Measurements from ENCODE around the gene PLEKHA6.
"Not testable (repeated sequence)": the region's sequence is repeated elsewhere in the genome, so short reads cannot be mapped to it uniquely, and the experiment has no call there.

Gene PLEKHA6

GRCh38 chr1:204335085-204335484 lies 24.6 kb downstream of the PLEKHA6 start:
- DNase-seq = no peak

DNA sequence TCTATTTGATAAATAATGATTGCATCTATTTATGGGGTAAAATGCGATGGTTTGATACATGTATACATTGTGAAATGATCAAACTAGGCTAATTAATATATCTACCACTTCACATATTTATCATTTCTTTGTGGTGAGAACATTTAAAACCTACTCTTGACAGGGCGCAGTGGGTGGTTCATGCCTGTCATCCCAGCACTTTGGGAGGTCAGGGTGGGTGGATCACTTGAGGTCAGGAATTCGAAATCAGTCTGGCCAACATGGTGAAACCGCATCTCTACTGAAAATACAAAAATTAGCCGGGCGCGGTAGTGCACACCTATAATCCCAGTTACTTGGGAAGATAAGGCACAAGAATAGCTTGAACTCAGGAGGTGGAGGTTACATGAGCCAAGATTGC lies 25.3 kb downstream of the PLEKHA6 start:
- DNase-seq = no peak

DNA sequence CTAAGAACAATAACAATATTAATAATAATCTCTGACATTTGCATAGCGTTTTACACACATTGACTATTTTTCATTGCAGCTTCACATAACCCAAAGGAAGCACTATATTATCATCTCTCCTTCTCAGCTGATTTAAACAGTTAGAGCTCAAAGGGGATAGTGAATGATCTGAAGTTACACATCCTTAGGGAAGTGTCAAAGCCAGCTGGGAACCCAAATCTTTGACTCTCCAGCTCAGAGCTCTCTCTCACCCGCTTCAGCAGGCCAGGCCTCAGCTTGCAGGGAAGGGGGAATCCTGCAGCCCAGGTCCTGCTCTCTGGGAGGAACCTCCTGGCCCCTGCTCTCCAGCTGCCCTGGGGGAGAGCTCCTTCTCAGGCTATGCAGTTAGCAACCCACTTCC lies 26.3 kb downstream of the PLEKHA6 start:
- no peak for DNase-seq

GRCh38 chr1:204331847-204332487 lies 27.8 kb downstream of the PLEKHA6 start:
- no peak for DNase-seq

DNA sequence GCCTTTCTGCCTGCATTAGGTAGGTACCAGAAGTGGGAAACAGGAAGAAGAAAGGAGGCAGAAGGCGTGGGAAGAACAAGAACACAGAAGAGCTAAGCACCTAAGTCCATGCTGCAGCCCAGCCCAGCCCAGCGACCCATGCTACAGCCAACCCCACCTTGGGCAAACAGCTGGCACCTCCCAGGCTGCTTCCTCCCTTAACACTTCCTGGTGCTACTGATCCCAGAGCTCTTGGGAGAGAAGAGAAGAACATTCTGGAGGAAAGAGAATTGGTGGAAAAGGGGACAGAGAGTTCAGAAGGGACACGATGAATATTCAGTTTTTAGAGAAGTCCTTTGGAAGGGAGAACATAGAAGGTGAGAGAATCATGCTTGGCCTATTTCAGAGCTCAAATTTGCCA lies 28.5 kb downstream of the PLEKHA6 start:
- no peak for DNase-seq

DNA sequence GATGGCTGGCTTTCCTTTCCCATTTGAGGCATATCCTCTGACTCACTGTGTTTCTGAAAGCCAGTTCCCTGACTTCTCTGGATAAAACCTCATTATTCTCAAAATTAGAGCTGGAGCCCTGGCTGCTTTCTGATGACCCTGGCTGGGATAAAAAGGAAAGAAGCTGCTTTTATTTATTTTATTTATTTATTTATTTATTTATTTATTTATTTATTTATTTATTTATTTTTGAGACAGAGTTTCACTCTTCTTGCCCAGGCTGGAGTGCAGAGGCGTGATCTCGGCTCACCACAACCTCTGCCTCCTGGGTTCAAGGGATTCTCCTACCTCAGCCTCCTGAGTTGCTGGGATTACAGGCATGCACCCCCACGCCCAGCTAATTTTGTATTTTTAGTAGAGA lies 31.9 kb downstream of the PLEKHA6 start:
- DNase-seq = not testable (repeated sequence)

GRCh38 chr1:204327359-204327758 lies 32.4 kb downstream of the PLEKHA6 start:
- no peak for DNase-seq

GRCh38 chr1:204326771-204327300 lies 32.9 kb downstream of the PLEKHA6 start:
- no peak for DNase-seq

- DNase-seq = no peak
Measured at GRCh38 chr1:204325944-204326343, 33.8 kb downstream of the PLEKHA6 start.

DNA sequence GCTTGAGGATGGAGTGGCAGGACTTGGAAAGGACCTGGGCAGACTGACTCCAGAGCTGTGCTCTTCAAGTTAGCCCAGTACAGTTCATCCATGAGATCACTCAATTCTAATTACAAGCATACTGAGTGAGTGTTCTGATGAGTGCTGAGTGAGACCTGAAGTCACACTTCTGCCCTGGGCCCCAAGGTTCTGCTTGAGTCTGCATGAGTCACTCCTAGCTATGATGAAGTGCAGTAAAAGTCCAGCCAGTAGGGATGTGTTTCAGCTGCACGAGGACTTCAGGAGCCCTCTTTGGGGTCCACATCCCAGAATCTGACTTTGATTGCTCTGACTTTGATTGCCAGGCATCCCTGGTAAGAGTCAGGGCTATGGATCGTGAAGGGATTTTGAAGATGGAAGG lies 35.8 kb downstream of the PLEKHA6 start:
- no peak for DNase-seq

DNA sequence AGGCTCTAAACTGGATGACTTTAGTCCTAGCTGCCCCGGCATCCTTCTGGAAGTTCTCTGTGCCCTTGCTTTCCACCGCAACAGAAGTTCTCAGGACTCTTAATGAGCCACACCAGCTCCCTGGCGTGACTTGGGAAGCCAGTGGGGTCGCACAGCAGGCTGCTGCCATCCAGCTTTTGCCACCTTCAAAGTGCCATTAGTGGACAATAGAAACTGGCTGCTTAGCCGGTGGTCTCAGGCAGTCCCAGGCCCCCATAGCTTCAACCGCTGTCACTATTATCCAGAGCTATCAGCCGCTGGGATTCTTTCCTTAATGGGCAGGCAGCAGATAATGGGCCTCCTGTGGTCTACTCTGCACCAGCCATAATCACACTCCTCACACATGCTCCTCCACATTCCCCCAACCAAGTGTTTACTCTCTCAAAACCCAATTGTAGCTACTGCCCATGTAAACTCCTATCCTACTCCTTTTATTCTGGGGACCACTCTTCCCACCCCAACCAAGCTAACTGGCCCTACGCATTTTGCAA lies 37.3 kb downstream of the PLEKHA6 start:
- no peak for DNase-seq

- no peak for DNase-seq
Measured at GRCh38 chr1:204321665-204322064, 38.1 kb downstream of the PLEKHA6 start.

GRCh38 chr1:204321051-204321450 lies 38.7 kb downstream of the PLEKHA6 start:
- no peak for DNase-seq

GRCh38 chr1:204320382-204320804 lies 39.3 kb downstream of the PLEKHA6 start:
- DNase-seq = no peak

DNA sequence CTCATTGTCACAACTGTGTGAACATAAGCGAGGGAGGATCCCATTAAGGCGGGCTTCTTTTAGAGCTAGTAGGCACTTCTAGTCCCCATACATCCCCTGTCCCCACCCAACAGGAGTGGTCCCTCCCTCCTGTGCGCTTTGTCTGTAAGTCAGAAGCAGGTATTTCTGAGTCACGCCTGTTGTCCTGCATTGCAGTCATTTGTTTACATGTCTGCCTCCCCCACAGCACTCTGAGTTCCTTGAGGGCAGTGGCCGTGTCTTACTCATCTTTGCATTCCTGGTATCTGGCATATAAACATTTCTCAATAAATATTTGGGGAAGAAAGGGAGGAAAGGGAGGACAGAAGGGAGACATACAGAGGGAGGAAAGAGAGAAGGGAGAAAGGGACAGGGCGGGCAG lies 40.3 kb downstream of the PLEKHA6 start:
- no peak for DNase-seq

GRCh38 chr1:204319027-204319426 lies 40.7 kb downstream of the PLEKHA6 start:
- DNase-seq = no peak

- no peak for DNase-seq
Measured at GRCh38 chr1:204318324-204318723, 41.4 kb downstream of the PLEKHA6 start.

DNA sequence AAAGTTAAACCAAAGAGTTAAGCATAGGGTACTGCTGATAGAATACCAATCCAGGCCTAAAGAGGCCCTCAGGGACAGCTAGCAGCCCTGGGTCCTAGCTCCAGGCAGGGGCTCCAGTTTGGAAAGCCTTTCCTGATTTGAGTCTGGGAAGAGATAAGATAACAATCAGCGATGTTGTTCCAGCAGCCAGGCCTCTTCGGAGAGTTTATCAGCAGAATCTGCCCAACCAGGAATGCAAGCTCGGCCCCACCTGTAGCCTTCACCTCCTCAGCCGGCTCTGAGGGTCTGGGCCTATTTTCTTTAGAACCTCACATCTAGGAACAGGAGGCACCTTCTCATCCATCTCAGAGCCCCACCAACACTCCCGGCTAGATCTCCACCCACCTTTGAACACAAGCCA lies 42.6 kb downstream of the PLEKHA6 start:
- DNase-seq = no peak

- no peak for DNase-seq
Measured at GRCh38 chr1:204316164-204316563, 43.6 kb downstream of the PLEKHA6 start.

- no peak for DNase-seq
Measured at GRCh38 chr1:204314893-204315658, 44.7 kb downstream of the PLEKHA6 start.

DNA sequence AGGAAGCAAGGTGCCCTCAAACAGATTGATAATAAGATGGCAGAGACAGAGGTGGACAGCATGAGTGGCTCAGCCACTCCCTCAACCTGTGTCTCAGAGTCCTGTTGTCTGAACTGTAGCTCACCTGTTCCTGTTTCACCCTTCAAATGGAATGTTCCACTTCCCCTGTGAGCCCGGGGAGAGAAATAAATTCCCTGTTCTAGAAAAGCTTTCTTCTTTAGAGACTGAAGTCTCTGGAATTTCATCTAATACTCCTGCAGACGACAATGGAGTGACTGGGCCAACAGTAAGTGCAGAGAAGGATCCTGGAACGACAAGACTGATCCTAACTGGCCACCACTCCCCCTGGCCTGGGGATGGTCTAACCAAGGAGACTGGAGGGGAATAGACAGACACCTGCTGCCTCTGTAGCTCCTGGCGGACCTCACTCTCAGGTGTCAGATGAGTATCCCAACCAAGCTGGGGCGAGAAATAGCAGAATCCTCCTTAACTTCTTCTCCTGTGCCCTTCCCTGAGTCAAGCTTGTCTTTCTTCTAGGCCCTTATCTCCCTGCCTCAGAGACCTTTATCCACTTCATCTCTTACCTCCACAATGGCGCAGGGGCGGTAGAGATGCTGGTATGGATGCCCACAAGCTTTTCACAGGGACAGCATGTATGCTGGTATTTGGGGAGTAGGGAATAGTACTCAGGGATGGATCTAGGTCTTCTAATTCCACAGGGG lies 45.4 kb downstream of the PLEKHA6 start:
- peak; percentile 83 for DNase-seq

- DNase-seq = peak; percentile 92
Measured at GRCh38 chr1:204313675-204314074, 46.1 kb downstream of the PLEKHA6 start.

GRCh38 chr1:204310970-204311369 lies 48.8 kb downstream of the PLEKHA6 start:
- DNase-seq = not testable (repeated sequence)

Measured in NCI-H345 (cell line).